H9 (cell line): ENCODE measurements around the gene NECAB2. TPM values are rescaled to one million over a fixed set of nuclear protein-coding genes. Genes with fewer than 3 reads are reported as not detected.

Experiments used
- DNase-seq: peaks from one replicate; pipeline ENCODE4 v3.0.0-alpha.2; 2017
- H2AFZ ChIP-seq: one replicate; pipeline ENCODE4 v1.6.1; 2013; ENCODE audit warnings: mild to moderate bottlenecking, low read length, control low read depth, moderate library complexity
- H2AK5ac ChIP-seq: 2 replicates; pipeline ENCODE4 v1.6.1; 2013; ENCODE audit warnings: low read length, control low read depth, mixed read lengths; ENCODE audit not compliant: insufficient read length
- H2BK120ac ChIP-seq: one replicate; pipeline ENCODE4 v1.6.1; 2013; ENCODE audit warnings: low read depth, mild to moderate bottlenecking, low read length, control low read depth, inconsistent platforms; ENCODE audit not compliant: poor library complexity, severe bottlenecking
- H2BK12ac ChIP-seq: 2 replicates; pipeline ENCODE4 v1.6.1; 2013; ENCODE audit warnings: low read length, control low read depth, mixed read lengths, low read depth; ENCODE audit not compliant: insufficient read length
- H2BK15ac ChIP-seq: 2 replicates; pipeline ENCODE4 v1.6.1; 2013; ENCODE audit warnings: low read depth, low read length, control low read depth
- H2BK20ac ChIP-seq: one replicate; pipeline ENCODE4 v1.6.1; 2013; ENCODE audit warnings: low read depth, mild to moderate bottlenecking, low read length, control low read depth, inconsistent platforms; ENCODE audit not compliant: poor library complexity, severe bottlenecking
- H2BK5ac ChIP-seq: 2 replicates; pipeline ENCODE4 v1.6.1; 2013; ENCODE audit warnings: low read length, control low read depth, mixed read lengths; ENCODE audit not compliant: insufficient read length
- H3K14ac ChIP-seq: 2 replicates; pipeline ENCODE4 v1.6.1; 2013; ENCODE audit warnings: low read length, control low read depth; ENCODE audit not compliant: insufficient read depth
- H3K18ac ChIP-seq: 2 replicates; pipeline ENCODE4 v1.6.1; 2013; ENCODE audit warnings: low read depth, mild to moderate bottlenecking, mixed read lengths, low read length, control low read depth; ENCODE audit not compliant: insufficient read length
- H3K23ac ChIP-seq: 2 replicates; pipeline ENCODE4 v1.6.1; 2013; ENCODE audit warnings: low read length, control low read depth, mixed read lengths, low read depth; ENCODE audit not compliant: insufficient read length
- H3K23me2 ChIP-seq: 2 replicates; pipeline ENCODE4 v1.6.1; 2013; ENCODE audit warnings: low read depth, mild to moderate bottlenecking, mixed read lengths, low read length, control low read depth; ENCODE audit not compliant: insufficient read length, poor library complexity, severe bottlenecking
- H3K27ac ChIP-seq: 2 replicates; pipeline ENCODE4 v1.5.1; 2013; ENCODE audit warnings: low read length, control low read depth, mixed read lengths, low read depth; ENCODE audit not compliant: insufficient read length
- H3K27me3 ChIP-seq: 2 replicates; pipeline ENCODE4 v1.6.1; 2013; ENCODE audit warnings: low read length, control low read depth, inconsistent platforms; ENCODE audit not compliant: insufficient read depth
- H3K4ac ChIP-seq: 2 replicates; pipeline ENCODE4 v1.6.1; 2013; ENCODE audit warnings: low read depth, mild to moderate bottlenecking, control low read depth, inconsistent platforms, low read length, moderate library complexity
- H3K4me1 ChIP-seq: 2 replicates; pipeline ENCODE4 v1.6.1; 2013; ENCODE audit warnings: low read length, control low read depth, inconsistent platforms; ENCODE audit not compliant: insufficient read depth
- H3K4me2 ChIP-seq: 2 replicates; pipeline ENCODE4 v1.6.1; 2013; ENCODE audit warnings: low read length, control low read depth, mixed read lengths; ENCODE audit not compliant: insufficient read length, insufficient read depth
- H3K56ac ChIP-seq: 2 replicates; pipeline ENCODE4 v1.6.1; 2013; ENCODE audit warnings: low read depth, mild to moderate bottlenecking, mixed read lengths, low read length, control low read depth; ENCODE audit not compliant: insufficient read length
- H3K79me1 ChIP-seq: 2 replicates; pipeline ENCODE4 v1.6.1; 2013; ENCODE audit warnings: low read depth, mild to moderate bottlenecking, moderate library complexity, low read length, control low read depth, inconsistent platforms; ENCODE audit not compliant: insufficient read depth, poor library complexity, severe bottlenecking
- H3K79me2 ChIP-seq: 2 replicates; pipeline ENCODE4 v1.6.1; 2013; ENCODE audit warnings: low read length, control low read depth, inconsistent platforms; ENCODE audit not compliant: insufficient read depth
- H3K9ac ChIP-seq: 2 replicates; pipeline ENCODE4 v1.6.1; 2013; ENCODE audit warnings: low read length, control low read depth, mixed read lengths; ENCODE audit not compliant: insufficient read length; ENCODE audit errors: extremely low read depth
- H3K9me3 ChIP-seq: one replicate; pipeline ENCODE4 v1.6.1; 2013; ENCODE audit warnings: low read depth, low read length, inconsistent platforms; ENCODE audit not compliant: control insufficient read depth
- H3T11ph ChIP-seq: one replicate; pipeline ENCODE4 v1.6.1; 2013; ENCODE audit warnings: mild to moderate bottlenecking, low read length, control low read depth, inconsistent platforms
- H4K20me1 ChIP-seq: one replicate; pipeline ENCODE4 v1.6.1; 2013; ENCODE audit not compliant: control insufficient read depth, insufficient read length, insufficient read depth
- H4K5ac ChIP-seq: 2 replicates; pipeline ENCODE4 v1.6.1; 2013; ENCODE audit warnings: low read depth, mild to moderate bottlenecking, mixed read lengths, low read length, control low read depth; ENCODE audit not compliant: insufficient read length
- H4K8ac ChIP-seq: replicated peaks from 2 replicates; pipeline ENCODE4 v1.6.1; 2013; ENCODE audit warnings: low read length, control low read depth, mixed read lengths, low read depth; ENCODE audit not compliant: insufficient read length
- H4K91ac ChIP-seq: 2 replicates; pipeline ENCODE4 v1.6.1; 2013; ENCODE audit warnings: low read depth, mild to moderate bottlenecking, moderate library complexity, mixed read lengths, low read length, control low read depth; ENCODE audit not compliant: insufficient read length
- H3K27ac Mint-ChIP-seq, 3 experiments: 2 replicates in 2 of 3; 3 replicates in 1 of 3; pipeline ENCODE4 v1.8.0; 2020 to 2021; ENCODE audit warnings: mixed read lengths in 3 of 3, mild to moderate bottlenecking in 1 of 3, moderate library complexity in 1 of 3
- H3K27me3 Mint-ChIP-seq: 2 replicates; pipeline ENCODE4 v1.8.0; 2021; ENCODE audit warnings: low read depth, mild to moderate bottlenecking, moderate library complexity, mixed read lengths
- H3K36me3 Mint-ChIP-seq, 3 experiments: 2 replicates in 2 of 3; 3 replicates in 1 of 3; pipeline ENCODE4 v1.8.0; 2020 to 2021; ENCODE audit warnings: low read depth in 3 of 3, mixed read lengths in 3 of 3; ENCODE audit not compliant: insufficient read depth in 1 of 3
- H3K4me1 Mint-ChIP-seq, 2 experiments: 2 replicates each; pipeline ENCODE4 v1.8.0; 2020; ENCODE audit warnings: mixed read lengths in 2 of 2
- H3K4me3 Mint-ChIP-seq, 2 experiments: 2 replicates in 1 of 2; 3 replicates in 1 of 2; pipeline ENCODE4 v1.8.0; 2020 to 2021; ENCODE audit warnings: mild to moderate bottlenecking in 2 of 2, mixed read lengths in 2 of 2, moderate library complexity in 1 of 2
- H3K9me3 Mint-ChIP-seq, 2 experiments: 2 replicates in 1 of 2; 3 replicates in 1 of 2; pipeline ENCODE4 v1.8.0; 2020; ENCODE audit warnings: mild to moderate bottlenecking in 2 of 2, mixed read lengths in 2 of 2, moderate library complexity in 1 of 2
- CTCF ChIP-seq: fragments of 200-600 bp; sonication (generic); conservative IDR thresholded peaks from 3 replicates; pipeline ENCODE4 v1.8.0; 2021; ENCODE audit warnings: antibody characterized with exemption, mild to moderate bottlenecking
- WGBS: extraction: QIAGEN DNeasy Blood & Tissue Kit; methylation state at CpG from one replicate; pipeline ENCODE4 v1.1.7; 2013; ENCODE audit warnings: missing lambda C conversion rate, low lambda C conversion rate, mixed read lengths; ENCODE audit not compliant: insufficient read length; ENCODE audit errors: extremely low coverage; 5-methylcytosine and 5-hydroxymethylcytosine counted together
- total RNA-seq: library from RNA; stranded (reverse); gene quantifications from 2 replicates; pipeline ENCODE4 v1.2.1, GENCODE V29; 2021

Gene NECAB2
- total RNA-seq, 1 experiment from 2014 or later: 12.6 TPM

- H3K4me1 Mint-ChIP-seq: peaks cover 2 to 17% of the 10 kb centered on the region in 2 experiments; a peak in 3 of 4 replicates
These were observed 33.1 kb downstream of the NECAB2 start for GRCh38 chr16:84000989-84001642.

More at GRCh38 chr16:84000989-84001642, 33.1 kb downstream of the NECAB2 start:
- Histone ChIP-seq H2BK20ac (no peak overlapping the region), H2BK15ac (no peak overlapping the region), H3K18ac (no peak overlapping the region), H3K27me3 (no peaks in the 10 kb centered on the region), H2AK5ac (no peak overlapping the region), H2BK12ac (no peak overlapping the region), H3K9ac (no peak overlapping the region), H3K4me2 (no peak overlapping the region), H3K56ac (no peak overlapping the region), H4K20me1 (no peaks in the 10 kb centered on the region), H2BK5ac (no peak overlapping the region), H3K14ac (peak overlapping the region; percentile 10; the same call in 1 of the 2 replicates), H3K23ac (no peak overlapping the region), H4K5ac (no peak overlapping the region), H3K27ac (no peak overlapping the region), H2AFZ (no peak overlapping the region), H3T11ph (no peak overlapping the region), H2BK120ac (no peak overlapping the region), H3K79me2 (no peaks in the 10 kb centered on the region), H3K9me3 (no peaks in the 10 kb centered on the region), H4K8ac (no peak overlapping the region), H3K4me1 (no peaks in the 10 kb centered on the region), H3K23me2 (no peaks in the 10 kb centered on the region), H3K79me1 (no peaks in the 10 kb centered on the region), H4K91ac (no peak overlapping the region), H3K4ac (no peak overlapping the region)
- H3K36me3 Mint-ChIP-seq: peaks cover 0 to 4% (median 0%) of the 10 kb centered on the region in 3 experiments; a peak in 1 of 7 replicates
- no peak for DNase-seq
- H3K27ac Mint-ChIP-seq: no peak overlapping the region
- H3K4me3 Mint-ChIP-seq: no peak overlapping the region
- TF ChIP-seq CTCF: no peak
- H3K9me3 Mint-ChIP-seq: no peaks in the 10 kb centered on the region
- no CpG with 5 or more reads among the region's 13 CpGs for WGBS
- peaks cover 10% of the 10 kb centered on the region for H3K27me3 Mint-ChIP-seq
